NOMO-1 (cell line): ENCODE data around the gene CXADR.
"Not testable (repeated sequence)": the region's sequence is repeated elsewhere in the genome, so short reads cannot be mapped to it uniquely, and the experiment has no call there.

Experiments used
- DNase-seq, 2 experiments: peaks; one replicate each; lab custom pipeline; 2025; ENCODE audit not compliant: unreplicated experiment in 2 of 2; lab: John Stamatoyannopoulos, UW

Gene CXADR

DNA sequence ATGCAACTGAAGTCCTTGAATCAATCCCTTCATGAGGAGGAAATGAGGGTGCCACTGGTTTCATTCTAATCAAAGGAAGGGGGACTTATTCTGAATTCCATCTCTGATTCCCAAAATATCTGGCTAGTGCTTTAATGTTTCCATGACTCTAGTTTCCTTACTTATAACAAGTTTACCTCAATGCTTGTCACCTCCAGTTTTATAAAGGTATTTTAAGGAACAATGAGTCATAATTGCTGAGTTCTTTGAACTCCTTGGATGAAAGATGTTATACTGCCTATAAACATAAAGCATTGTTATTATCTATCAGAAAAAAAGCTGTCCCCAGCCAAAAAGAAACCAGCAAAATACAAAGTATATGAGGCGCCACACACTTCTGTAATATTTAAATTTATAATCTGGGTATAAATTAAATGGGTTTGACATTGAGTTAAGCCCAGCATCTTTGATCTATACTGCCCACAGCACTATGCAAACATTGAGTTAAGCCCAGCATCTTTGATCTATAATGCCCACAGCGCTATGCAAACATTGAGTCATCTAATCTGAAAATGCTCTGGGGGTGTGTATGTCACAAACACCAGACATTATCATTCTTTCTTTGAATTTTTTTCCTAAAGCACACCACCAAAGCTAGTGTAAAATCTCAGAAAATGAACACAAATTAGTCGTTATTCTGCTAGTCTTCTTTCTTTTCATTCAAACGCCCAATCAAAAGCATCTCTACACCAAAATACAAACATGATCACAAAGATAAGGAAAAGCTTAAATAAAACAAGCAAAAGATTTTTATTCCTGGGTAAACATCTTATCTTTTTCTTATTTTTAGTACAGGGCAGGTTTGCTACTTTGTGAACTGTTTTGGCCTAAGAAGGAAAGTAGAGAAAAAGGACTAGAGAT lies 11.5 kb upstream of the CXADR start:
- no peak for DNase-seq

DNA sequence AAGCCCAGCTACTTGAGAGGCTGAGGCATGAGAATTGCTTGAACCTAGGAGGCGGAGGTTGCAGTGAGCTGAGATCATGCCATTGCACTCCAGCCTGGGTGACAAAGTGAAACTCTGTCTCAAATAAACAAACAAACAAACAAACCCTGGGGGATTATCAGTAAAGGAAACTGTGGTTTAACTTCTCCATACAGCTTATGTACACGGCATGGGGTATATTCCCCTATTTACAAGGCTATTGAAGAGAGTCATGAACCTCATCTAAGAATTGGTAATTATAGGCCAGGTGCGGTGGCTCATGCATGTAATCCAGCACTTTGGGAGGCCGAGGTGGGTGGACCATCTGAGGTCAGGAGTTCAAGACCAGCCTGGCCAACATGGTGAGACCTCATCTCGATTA lies 9.9 kb upstream of the CXADR start:
- DNase-seq: not testable (repeated sequence)

GRCh38 chr21:17506951-17507350 lies 5.9 kb upstream of the CXADR start:
- no peak for DNase-seq

GRCh38 chr21:17507591-17507990 lies 5.3 kb upstream of the CXADR start:
- no peak for DNase-seq

DNA sequence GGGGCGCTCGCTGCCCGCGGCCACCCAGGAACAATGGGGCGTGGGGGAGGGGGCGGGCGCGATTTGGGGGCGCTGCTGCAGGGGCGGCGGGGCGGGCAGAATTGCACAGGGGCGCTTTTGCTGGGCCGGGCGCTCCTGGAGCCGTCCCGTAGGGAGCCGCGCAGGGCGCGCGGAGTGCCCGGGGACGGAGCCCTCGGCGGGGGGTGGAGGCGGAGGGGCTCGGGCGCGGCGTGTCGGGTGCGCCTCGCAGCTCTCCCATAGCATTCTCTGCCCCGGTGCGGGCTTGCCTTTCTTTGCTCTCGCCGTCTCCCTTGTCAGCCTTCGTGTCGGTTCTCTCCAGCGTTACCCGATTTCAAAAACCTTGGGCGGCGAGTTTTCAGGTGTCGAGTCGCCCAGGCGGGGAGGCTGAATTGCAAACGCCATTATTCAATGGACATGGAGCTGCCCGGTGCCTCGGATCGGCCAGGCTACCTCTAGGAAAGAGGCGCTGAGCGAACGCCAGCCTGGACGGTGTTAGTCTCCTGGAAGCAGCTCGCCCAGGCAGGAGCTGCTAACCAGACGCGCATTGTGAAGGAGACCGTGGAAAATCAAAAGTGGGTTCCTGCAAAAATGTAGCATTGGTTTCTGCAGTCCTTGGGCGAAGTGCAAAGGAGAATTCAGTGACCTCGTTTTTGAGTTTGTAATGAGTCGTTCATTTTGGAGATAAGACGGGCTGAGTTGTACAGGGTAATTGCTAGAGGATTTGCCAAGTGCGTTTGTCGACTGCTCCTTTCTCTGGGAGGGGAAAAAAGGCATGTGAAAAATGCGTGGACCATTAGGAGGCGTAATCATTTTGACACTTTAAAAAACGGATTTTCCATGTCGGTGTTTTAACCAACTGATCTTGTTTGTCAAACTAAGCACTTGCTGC lies 626 bp downstream of the CXADR start:
- peak in 1 of 2 experiments; percentile 4 for DNase-seq

- peak in 1 of 2 experiments; percentile 40 for DNase-seq
These were observed 1.4 kb downstream of the CXADR start for GRCh38 chr21:17514124-17514845.

DNA sequence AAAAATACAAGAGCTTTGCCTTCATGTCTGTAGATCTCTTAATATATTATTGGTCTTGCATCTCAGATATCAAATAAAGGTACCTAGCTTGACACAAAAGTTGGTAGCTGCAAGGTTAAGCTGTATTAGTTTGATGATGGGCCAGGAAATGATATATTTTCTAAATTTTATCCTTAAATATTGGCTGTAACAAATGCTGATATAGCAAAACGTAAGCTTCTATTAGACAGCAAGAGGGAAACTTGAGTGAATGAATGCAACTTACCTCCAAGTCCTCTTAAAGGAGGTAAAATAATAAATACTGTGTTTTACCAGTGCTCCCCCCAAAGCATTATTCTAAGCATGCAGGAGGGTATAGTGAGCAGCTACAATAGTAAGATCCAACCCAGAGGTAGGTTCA lies 4.2 kb downstream of the CXADR start:
- DNase-seq: not testable (repeated sequence)

- DNase-seq: no peak
These were observed 6.4 kb downstream of the CXADR start for GRCh38 chr21:17519208-17519738.

- DNase-seq: no peak
These were observed 7.2 kb downstream of the CXADR start for GRCh38 chr21:17519965-17520609.

- DNase-seq: no peak
These were observed 10.2 kb downstream of the CXADR start for GRCh38 chr21:17523007-17523451.

- not testable (repeated sequence) for DNase-seq
These were observed 11.2 kb downstream of the CXADR start for GRCh38 chr21:17523979-17524494.

DNA sequence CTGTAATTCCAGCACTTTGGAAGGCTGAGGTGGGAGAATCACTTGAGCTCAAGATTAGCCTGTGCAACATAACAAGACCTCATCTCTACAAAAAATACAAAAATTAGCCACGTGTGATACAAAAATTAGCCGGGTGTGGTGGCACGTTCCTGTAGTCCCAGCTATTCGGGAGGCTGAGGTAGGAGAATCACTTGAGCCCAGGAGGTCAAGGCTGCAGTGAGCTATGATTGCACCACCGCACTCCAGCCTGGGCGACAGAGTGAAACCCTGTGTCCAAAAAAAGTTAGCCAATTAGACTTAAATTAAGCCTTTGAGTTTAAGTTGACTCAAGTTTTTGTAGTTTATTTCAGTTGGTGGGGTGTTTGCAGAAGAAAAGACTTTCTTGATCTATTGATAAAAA lies 11.8 kb downstream of the CXADR start:
- no peak for DNase-seq

GRCh38 chr21:17526776-17527175 lies 13.9 kb downstream of the CXADR start:
- DNase-seq: no peak

GRCh38 chr21:17527240-17527639 lies 14.4 kb downstream of the CXADR start:
- no peak for DNase-seq

GRCh38 chr21:17527711-17528110 lies 14.9 kb downstream of the CXADR start:
- DNase-seq: no peak

- no peak for DNase-seq
These were observed 16.8 kb downstream of the CXADR start for GRCh38 chr21:17529648-17530047.

GRCh38 chr21:17532292-17532691 lies 19.4 kb downstream of the CXADR start:
- DNase-seq: no peak

- peak; percentile 10 to 41 for DNase-seq
These were observed 23.5 kb downstream of the CXADR start for GRCh38 chr21:17536381-17536780.

GRCh38 chr21:17537299-17537698 lies 24.5 kb downstream of the CXADR start:
- no peak for DNase-seq

DNA sequence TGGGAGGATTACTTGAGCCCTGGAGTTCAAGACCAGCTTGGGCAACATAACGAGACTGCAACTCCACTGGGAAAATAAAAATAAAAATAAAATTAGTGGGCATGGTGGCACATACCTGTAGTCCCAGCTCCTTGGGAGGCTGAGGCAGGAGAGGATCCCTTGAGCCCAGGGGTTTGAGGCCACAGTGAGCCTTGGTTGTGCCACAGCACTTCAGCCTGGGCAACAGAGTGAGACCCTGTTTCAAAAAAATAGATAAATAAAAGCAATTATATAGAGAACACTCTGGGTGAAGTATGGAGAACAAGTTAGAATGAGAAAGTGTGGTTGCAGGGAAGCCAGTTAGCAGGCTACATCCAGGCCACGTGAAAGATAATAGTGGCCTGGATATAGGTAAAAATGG lies 25.7 kb downstream of the CXADR start:
- no peak for DNase-seq
